ENCODE measurements around the gene SAA1. TPM values are rescaled to one million over a fixed set of nuclear protein-coding genes. Genes with fewer than 3 reads are reported as not detected.

Gene SAA1
- total RNA-seq, 1 experiment from 2014 or later: 55.7 TPM

DNA sequence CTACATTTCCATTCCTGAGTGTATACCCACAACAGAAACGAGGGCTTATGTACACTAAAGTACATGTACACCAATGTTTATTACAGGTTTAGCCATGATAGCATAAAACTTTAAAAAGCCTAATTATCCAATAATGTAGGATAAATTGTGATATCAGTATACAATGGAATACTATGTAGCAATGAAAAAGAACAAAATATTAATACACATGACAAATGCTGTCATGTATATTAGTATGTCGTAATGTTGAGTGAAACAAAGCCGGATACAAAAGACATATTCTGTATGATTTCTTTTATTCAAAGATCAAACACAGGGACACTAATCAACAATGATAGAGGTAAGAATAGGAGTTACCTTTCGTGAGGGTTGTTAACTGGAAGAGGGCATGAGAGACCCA is 32.2 kb upstream of the SAA1 start:
- Mint-ChIP-seq H3K4me3 (ENCODE audit: unreplicated experiment) (no peak overlapping the region), H3K9me3 (ENCODE audit: unreplicated experiment) (no peaks in the 10 kb centered on the region), H3K4me1 (ENCODE audit: insufficient read depth, unreplicated experiment) (no peaks in the 10 kb centered on the region), H3K27ac (ENCODE audit: low read depth, unreplicated experiment) (no peak overlapping the region), H3K27me3 (ENCODE audit: insufficient read depth, unreplicated experiment) (peaks cover 26% of the 10 kb centered on the region), H3K36me3 (ENCODE audit: insufficient read depth, unreplicated experiment) (no peaks in the 10 kb centered on the region)
- CTCF ChIA-PET: interaction anchor here (0.6 to 1.4 kb wide), 2 partner anchors 10 to 19 kb away, joined by 3 to 4 read pairs; no protein-coding TSS in a partner anchor
- POLR2A ChIA-PET: interaction anchor here (0.7 to 0.9 kb wide), 2 partner anchors 10 to 79 kb away, joined by 3 read pairs; no protein-coding TSS in a partner anchor
- intact Hi-C loops (cut with micrococcal nuclease): no loop called here
- TF ChIP-seq, protein P1, sequence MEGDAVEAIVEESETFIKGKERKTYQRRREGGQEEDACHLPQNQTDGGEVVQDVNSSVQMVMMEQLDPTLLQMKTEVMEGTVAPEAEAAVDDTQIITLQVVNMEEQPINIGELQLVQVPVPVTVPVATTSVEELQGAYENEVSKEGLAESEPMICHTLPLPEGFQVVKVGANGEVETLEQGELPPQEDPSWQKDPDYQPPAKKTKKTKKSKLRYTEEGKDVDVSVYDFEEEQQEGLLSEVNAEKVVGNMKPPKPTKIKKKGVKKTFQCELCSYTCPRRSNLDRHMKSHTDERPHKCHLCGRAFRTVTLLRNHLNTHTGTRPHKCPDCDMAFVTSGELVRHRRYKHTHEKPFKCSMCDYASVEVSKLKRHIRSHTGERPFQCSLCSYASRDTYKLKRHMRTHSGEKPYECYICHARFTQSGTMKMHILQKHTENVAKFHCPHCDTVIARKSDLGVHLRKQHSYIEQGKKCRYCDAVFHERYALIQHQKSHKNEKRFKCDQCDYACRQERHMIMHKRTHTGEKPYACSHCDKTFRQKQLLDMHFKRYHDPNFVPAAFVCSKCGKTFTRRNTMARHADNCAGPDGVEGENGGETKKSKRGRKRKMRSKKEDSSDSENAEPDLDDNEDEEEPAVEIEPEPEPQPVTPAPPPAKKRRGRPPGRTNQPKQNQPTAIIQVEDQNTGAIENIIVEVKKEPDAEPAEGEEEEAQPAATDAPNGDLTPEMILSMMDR (IDR thresholded peaks at IDR 0.05; ENCODE audit: unreplicated experiment): no peak
- DNase-seq (ENCODE audit: unreplicated experiment): no peak
- no TSS peak for BruUV-seq (replicated peaks)

DNA sequence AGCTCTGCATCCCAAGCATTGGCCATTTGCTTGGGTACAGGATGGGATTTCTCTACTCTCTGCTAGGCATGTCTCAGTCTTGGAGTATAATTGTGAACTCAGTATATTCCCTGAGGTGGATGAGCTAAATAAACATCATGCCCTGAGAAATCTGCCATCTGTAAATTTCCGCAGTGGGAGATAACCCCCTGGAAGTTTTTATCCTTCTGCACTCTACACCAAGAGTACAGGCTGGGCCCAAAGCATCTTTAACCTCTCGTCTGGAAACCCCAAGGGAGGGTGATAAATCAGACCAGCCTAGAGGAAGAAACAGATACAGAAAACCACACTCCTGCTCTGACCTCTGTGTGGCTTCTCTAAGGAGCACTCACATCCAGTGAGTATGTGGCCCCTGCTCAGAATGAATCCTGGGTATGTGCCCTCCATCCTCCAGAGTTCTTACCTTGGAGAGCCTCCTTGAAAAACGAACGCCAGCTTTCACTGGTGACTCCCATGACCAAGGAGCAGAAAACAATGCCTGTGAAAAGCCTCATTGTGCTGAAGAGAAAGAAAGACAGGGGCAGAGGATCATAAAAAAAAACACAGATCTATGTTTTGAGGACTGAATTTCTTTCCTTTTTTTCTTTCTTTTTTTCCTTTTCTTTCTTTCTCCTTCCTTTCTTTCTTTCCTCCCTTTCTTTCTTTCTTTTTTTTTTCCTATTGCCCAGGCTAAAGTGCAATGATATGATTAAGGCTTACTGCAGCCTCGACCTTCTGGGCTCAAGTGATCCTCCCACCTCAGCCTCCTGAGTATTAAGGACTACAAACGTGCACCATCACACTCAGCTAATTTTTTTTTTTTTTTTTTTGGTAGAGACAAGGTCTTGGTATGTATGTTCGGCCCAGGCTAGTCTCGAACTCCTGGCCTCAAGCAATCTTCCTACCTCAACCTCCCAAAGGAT is 30.4 kb upstream of the SAA1 start:
- POLR2A ChIA-PET: no interaction called here

DNA sequence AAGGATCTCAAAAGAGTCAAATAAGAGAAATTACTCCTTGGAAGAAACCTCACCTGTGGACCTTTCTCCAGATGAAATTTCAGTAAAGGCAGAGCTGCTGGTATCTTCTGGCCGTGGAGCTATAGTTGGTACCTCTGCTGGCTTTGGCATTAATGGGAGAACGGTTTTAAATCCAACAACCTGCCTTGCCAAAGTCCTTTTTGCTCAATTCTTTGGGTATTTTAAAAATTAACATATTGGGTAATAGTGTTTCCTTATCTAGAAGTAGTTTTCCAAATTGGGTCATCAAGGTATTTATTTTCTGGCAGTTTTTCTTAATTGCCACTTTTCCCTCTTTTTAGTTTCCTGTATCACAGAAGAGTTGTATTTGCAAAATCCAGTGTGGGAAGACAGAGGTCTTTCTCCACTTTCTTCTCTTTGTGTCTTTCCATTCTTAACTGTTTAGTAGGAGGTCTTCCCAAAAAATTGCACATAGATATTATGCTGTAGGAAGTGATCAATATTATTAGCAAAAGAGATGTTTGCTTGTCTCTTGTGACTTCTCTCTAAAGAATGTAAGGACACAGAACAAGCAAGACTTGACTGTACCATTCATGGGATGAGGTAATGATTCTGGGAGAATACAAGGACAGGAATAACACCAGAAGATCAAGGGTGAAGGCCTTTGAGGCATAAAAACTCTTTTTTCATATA is 29.3 kb upstream of the SAA1 start, which contains the start of gene SAA4:
Gene SAA4, minus strand, starts transcription at position 139 of the 693 bp plus-strand sequence. CDS start 876 bp downstream, outside the sequence.
- no peak within 1 kb of the TSS for H3K27ac Mint-ChIP-seq (ENCODE audit: low read depth, unreplicated experiment)
- CTCF ChIA-PET: interaction anchor here (0.6 kb wide), 2 partner anchors 28 to 33 kb away, joined by 3 to 4 read pairs; no protein-coding TSS in a partner anchor
- no peaks in the 10 kb centered on the region for H3K36me3 Mint-ChIP-seq (ENCODE audit: insufficient read depth, unreplicated experiment)
- DNase-seq (ENCODE audit: unreplicated experiment): no peak
- POLR2A ChIA-PET: no interaction called here
- no peak within 1 kb of the TSS for H3K4me3 Mint-ChIP-seq (ENCODE audit: unreplicated experiment)
- no peaks in the 10 kb centered on the region for H3K4me1 Mint-ChIP-seq (ENCODE audit: insufficient read depth, unreplicated experiment)
- BruUV-seq (replicated peaks): no TSS peak
- peaks cover 36% of the 10 kb centered on the region for H3K27me3 Mint-ChIP-seq (ENCODE audit: insufficient read depth, unreplicated experiment)
- TF ChIP-seq, protein P1 (IDR thresholded peaks at IDR 0.05; ENCODE audit: unreplicated experiment): no peak
- no peaks in the 10 kb centered on the region for H3K9me3 Mint-ChIP-seq (ENCODE audit: unreplicated experiment)
- intact Hi-C loops (cut with micrococcal nuclease): no loop called here

More for the DNA sequence above, 30.4 kb upstream of the SAA1 start:
- H3K36me3 Mint-ChIP-seq (ENCODE audit: insufficient read depth, unreplicated experiment): no peaks in the 10 kb centered on the region
- TF ChIP-seq, protein P1 (IDR thresholded peaks at IDR 0.05; ENCODE audit: unreplicated experiment): no peak
- CTCF ChIA-PET: interaction anchor here (0.9 to 1.0 kb wide), 3 partner anchors 8 to 120 kb away, joined by 3 read pairs; no protein-coding TSS in a partner anchor
- no peaks in the 10 kb centered on the region for H3K9me3 Mint-ChIP-seq (ENCODE audit: unreplicated experiment)
- peaks cover 36% of the 10 kb centered on the region for H3K27me3 Mint-ChIP-seq (ENCODE audit: insufficient read depth, unreplicated experiment)
- H3K4me1 Mint-ChIP-seq (ENCODE audit: insufficient read depth, unreplicated experiment): no peaks in the 10 kb centered on the region
- no TSS peak for BruUV-seq (replicated peaks)
- no peak overlapping the region for H3K4me3 Mint-ChIP-seq (ENCODE audit: unreplicated experiment)
- DNase-seq (ENCODE audit: unreplicated experiment): no peak
- no peak overlapping the region for H3K27ac Mint-ChIP-seq (ENCODE audit: low read depth, unreplicated experiment)
- intact Hi-C loops (cut with micrococcal nuclease): no loop called here

DNA sequence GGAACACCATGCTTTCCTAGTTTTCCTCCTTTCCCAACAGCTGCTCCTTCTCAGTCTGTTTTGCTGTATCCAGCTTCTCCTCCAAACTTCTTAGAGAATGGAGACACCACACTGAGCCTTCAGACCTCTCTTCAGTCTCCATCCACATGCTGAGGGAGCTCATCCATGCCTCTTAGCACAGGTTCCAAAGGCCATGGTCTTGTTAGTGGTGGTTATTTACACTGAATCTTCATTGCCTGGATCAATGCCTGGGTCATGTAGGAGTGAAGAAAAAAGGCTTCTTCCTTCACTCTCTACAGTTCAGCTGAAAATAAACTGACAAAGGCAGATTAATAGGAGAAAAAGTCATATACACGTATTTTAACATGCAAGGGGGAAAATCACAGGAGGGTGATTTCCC is 26.4 kb upstream of the SAA1 start:
- Mint-ChIP-seq H3K9me3 (ENCODE audit: unreplicated experiment) (no peaks in the 10 kb centered on the region), H3K27ac (ENCODE audit: low read depth, unreplicated experiment) (no peak overlapping the region), H3K27me3 (ENCODE audit: insufficient read depth, unreplicated experiment) (peaks cover 26% of the 10 kb centered on the region), H3K36me3 (ENCODE audit: insufficient read depth, unreplicated experiment) (no peaks in the 10 kb centered on the region), H3K4me3 (ENCODE audit: unreplicated experiment) (no peak overlapping the region), H3K4me1 (ENCODE audit: insufficient read depth, unreplicated experiment) (peaks cover 4% of the 10 kb centered on the region)
- intact Hi-C loops (cut with micrococcal nuclease): loop anchor here (5.0 to 10.0 kb wide), 5 partner anchors 133 to 495 kb away; partner anchors contain the start of gene TSG101
- BruUV-seq (replicated peaks): no TSS peak
- ChIA-PET POLR2A (no interaction called here), CTCF (interaction anchor here (0.6 to 2.6 kb wide), 2 partner anchors 50 to 124 kb away, joined by 3 to 7 read pairs; no protein-coding TSS in a partner anchor)
- TF ChIP-seq, protein P1 (IDR thresholded peaks at IDR 0.05; ENCODE audit: unreplicated experiment): no peak
- DNase-seq (ENCODE audit: unreplicated experiment): no peak

All from MCF 10A (cell line).